Measurements from ENCODE around the gene ZNF467.

Gene ZNF467

DNA sequence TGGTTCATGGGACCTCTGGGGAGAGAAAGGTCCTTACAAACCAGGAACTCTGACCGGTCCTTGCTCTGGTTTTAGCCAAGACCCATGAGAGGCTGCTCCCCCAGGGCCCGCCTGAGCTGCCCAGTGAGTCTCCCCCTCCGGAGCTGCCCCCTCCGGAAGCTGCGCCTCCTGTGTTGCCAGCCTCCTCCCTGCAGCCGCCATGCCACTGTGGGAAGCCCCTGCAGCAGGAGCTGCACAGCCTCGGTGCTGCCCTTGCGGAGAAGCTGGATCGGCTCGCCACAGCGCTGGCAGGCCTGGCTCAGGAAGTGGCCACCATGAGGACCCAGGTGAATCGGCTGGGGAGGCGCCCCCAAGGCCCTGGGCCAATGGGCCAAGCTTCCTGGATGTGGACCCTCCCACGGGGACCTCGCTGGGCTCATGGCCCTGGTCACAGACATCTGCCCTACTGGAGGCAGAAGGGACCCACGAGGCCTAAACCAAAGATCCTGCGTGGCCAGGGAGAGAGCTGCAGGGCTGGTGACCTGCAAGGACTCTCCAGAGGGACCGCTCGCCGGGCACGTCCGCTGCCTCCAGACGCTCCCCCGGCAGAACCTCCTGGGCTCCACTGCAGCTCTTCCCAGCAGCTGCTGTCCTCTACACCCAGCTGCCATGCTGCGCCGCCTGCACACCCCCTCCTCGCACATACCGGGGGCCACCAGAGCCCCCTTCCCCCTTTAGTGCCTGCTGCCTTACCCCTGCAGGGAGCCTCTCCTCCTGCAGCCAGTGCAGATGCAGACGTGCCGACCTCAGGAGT is 40.1 kb downstream of the ZNF467 start:
- Histone ChIP-seq H3K4me3 (no peak overlapping the region), H3K27ac (no peak overlapping the region)

DNA sequence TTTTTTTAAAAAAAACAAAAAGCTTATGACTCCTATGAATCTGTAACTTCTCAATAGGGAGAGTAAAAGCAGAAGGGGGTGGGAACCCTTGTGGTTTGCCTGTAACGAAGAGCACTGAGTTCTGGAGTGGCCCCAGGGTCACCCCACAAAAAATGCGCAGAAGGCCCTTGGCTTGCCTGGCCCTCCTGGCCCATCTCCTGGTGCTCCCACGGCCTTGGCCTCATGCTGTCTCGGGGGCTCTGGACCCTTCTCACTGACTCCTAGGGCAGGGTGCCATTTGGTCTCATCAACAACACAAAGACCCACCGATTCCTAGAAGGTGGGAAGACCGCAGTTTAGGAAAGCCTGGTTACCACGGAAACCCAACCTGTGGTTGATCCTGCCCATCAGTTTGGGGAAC is 40.8 kb downstream of the ZNF467 start:
- no peak overlapping the region for H3K27ac ChIP-seq

GRCh38 chr7:149732111-149732561 is 41.3 kb downstream of the ZNF467 start:
- Histone ChIP-seq H3K27ac (no peak overlapping the region), H3K4me3 (no peak overlapping the region)

More for the DNA sequence above, 40.8 kb downstream of the ZNF467 start:
- H3K4me3 ChIP-seq: no peak overlapping the region

DNA sequence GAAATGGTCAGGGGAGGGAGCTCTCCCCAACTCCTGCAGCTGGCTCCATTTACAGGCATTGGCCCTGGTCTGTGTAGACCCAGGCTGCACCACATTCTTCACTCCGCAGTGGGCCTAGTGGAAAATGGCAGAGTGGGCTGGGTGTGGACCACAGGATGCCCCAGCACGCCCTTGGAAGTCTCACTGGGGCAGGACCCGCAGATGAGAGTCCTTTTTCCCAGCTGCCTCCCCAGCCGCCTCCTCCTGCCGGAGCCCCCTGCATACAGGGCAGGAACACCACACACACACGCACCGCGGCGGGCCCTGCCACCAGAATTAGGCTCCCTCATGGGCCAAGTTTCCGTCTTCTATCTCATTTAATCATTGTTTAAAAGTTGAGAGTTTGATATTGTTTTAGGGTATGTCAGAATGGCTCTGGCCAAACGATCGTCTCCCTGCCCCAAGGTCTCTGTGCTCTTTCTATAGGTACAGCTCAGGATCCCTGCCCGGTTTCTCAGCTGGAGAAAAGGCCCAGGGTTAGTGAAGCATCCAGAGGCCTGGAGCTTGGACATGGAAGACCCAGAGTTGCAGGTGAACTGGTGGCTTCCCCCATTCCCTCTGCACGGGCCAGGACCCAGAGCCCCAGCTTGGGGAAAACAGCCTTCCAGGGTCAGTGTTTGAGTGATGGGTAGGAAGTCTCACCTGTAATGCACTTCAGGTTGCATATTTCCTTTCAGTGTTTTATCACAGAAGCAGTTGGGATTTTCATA is 42.0 kb downstream of the ZNF467 start:
- Histone ChIP-seq H3K27ac (no peak overlapping the region), H3K4me3 (no peak overlapping the region)

DNA sequence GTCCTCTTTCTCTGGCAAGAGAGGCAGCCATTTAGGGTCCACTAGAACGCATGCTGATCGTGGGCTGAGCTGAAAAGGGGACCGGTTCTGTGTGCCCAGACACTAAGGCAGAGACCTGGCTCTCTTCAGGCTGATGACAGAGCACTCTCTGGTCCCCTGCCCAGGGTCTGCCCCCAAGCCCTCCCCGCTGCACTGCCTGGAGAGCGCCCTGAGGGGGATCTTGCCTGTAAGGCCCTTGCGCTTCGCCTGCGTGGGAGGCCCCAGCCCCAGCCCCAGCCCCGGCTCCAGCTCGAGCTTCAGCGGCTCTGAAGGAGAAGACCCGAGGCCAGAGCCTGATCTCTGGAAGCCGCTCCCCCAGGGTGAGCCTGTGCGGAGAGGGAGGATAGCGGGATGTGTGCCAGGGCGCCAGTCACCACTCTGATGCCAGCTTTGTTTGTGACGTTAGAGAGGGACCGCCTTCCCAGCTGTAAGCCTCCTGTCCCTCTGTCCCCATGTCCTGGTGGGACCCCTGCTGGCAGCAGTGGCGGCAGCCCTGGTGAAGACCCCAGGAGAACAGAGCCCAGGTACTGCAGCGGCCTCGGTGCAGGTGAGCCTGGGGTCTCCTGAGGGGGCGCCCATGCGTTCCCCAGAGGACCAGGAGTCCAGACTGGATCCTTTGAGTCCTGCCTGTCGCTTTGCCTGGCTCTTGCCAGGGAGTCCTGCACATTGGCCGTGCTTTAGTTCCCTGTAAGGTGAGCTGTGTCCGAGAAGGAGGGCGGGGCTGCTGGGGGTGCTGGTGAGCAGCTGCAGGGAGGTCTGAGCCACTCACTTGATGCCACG is 43.2 kb downstream of the ZNF467 start:
- Histone ChIP-seq H3K27ac (no peak overlapping the region), H3K4me3 (no peak overlapping the region)

DNA sequence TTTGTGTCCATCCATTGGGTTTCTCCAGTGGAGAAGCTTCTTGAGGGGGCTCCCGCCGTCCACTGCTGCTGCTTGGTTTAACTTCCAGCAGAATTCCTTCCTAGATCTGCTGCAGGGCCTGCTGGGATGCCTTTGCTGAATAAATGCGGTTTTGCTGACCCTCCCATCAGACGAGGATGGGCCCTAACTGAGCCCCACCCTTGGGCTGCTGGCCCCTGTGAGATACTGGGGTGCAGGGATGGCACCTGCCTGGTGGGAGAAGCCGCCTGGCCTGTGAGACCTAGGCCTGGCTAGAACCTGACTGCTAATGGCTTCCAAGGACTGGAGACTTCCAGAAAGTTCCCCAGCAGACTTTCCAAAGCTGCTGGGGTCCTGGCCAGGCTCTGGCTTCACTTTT is 43.8 kb downstream of the ZNF467 start:
- Histone ChIP-seq H3K4me3 (no peak overlapping the region), H3K27ac (no peak overlapping the region)

DNA sequence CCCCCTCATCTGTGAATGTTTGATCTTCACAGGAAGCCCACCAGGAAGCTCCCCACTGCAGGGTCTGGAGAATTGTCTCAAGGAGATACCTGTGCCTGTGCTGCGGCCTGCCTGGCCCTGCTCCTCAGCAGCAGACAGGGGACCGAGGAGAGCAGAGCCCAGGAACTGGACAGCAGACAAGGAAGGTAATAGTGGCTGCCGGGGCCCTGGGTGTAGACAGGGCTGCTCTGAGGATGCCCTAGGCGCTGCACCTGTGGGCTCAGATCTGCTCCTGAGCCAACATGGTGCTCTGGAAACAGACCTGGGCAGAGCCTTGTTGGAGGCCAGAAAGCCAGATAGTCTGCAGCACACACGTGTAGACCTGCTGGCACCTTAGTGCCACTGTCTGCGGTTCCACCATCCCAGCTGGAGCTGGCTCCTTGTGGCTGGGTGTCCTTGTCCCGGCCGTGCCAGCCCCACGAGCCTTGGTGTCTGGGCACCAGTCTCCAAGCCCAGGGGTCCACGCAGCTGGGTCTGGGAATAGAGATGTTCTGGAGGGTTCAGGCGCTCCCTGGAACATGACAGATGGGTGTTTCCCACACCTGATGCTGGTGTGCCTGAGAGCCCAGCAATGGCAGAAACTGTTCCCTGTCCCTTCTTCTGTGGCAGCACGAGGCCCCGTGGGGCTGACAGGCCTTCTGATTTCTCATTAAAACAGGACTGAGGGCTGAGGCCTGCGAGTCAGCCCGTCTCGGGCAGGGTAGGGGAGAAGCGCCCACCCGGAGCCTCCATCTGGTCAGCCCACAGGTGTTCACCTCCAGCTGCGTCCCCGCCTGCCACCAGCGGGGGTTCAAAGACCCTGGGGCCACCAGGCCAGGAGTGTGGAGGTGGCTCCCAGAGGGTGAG is 44.7 kb downstream of the ZNF467 start:
- no peak overlapping the region for H3K27ac ChIP-seq
- H3K4me3 ChIP-seq: no peak overlapping the region

DNA sequence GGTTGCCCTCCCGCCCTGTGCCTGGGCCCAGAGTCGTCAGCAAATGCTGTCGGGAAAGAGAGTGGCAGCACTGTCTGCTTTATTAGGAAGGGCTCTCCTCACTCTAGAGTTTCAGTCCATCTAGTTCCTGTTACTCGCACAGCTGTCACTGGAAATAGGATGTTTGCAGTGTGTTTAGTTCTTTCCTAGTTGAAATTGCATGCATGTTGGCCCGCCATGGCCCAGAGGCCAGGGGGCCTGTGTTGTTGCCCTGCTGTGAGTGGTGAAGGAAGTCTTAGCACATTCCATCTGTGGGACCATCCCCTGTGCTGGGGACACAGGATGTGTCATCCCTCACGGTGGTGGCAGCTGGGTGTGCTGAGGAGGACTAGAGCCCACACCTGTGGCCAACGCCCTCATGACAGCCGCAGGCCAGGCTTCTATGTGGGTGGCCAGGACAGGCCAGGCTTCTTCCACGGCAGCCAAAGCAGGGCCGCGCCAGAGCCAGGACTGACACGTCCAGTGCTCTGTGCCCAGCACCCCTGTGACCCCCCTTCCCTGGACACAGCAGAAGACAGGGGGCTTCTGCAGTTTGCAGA is 45.4 kb downstream of the ZNF467 start:
- Histone ChIP-seq H3K27ac (no peak overlapping the region), H3K4me3 (no peak overlapping the region)

GRCh38 chr7:149727053-149727898 is 46.1 kb downstream of the ZNF467 start:
- no peak overlapping the region for H3K27ac ChIP-seq
- no peak overlapping the region for H3K4me3 ChIP-seq

DNA sequence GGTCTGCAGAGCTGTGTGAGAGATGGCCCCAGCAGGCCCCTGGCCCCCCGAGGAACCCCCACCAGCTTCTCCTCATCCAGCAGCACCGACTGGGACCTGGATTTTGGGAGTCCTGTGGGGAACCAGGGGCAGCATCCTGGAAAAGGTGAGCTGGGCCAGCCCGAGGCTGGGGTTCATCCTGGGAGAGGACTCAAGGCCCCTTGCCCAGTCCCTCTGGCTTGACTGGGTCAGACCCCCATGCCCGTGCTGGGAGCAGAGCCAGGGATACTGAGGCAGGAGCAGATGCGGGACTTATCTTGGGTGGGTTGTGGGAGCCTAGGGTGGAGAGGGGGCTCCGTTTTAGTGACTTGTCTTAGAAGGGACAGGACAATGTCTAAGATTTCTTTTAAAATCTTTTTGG is 47.5 kb downstream of the ZNF467 start:
- Histone ChIP-seq H3K4me3 (no peak overlapping the region), H3K27ac (no peak overlapping the region)

- no peak overlapping the region for H3K4me3 ChIP-seq
- H3K27ac ChIP-seq: peak overlapping the region in 1 of 21 experiments; percentile 23
Measured at GRCh38 chr7:149725426-149725821, 48.0 kb downstream of the ZNF467 start.

GRCh38 chr7:149724661-149725425 is 48.5 kb downstream of the ZNF467 start:
- Histone ChIP-seq H3K27ac (peak overlapping the region in 1 of 21 experiments; percentile 23), H3K4me3 (no peak overlapping the region)

- no peak overlapping the region for H3K4me3 ChIP-seq
- no peak overlapping the region for H3K27ac ChIP-seq
Measured at GRCh38 chr7:149723795-149724495, 49.4 kb downstream of the ZNF467 start.

DNA sequence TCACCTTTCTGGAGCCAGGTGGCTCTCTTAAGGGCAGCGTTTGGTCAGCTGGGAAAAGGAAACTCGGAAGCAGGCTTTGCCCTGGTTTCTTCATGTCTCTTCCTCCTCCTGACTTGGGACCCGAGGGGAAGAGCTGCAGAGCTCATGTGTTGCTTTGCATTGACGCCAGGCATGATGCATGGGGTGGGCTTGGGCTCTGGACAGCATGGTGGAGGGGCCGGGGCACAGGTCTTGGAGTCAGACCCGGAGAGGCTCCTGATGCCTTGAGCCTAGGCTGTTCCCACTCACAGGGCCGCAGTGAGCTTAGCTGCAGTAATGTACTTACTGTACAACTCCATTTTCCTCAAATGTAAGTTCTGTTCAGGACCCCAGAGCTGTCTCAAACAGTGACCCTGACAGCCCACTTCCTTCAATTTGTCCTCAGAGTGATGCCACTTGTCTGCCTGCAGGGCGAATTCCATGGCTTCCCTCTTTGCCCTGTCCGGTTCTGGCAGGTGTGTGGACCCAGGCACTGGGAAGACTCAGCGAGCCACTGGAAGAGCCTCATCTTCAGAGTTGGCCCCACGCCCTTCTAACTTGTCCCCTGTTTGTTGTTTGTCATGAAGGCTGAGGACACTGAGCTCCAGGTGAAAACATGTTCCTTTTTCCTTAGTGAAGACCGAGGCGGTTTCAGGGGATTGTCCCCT is 50.2 kb downstream of the ZNF467 start:
- Histone ChIP-seq H3K27ac (no peak overlapping the region), H3K4me3 (no peak overlapping the region)

GRCh38 chr7:149722356-149722957 is 50.9 kb downstream of the ZNF467 start:
- no peak overlapping the region for H3K4me3 ChIP-seq
- H3K27ac ChIP-seq: no peak overlapping the region

GRCh38 chr7:149721084-149721601 is 52.2 kb downstream of the ZNF467 start:
- H3K4me3 ChIP-seq: no peak overlapping the region
- no peak overlapping the region for H3K27ac ChIP-seq
